Lower lobe of right lung (tissue), 2 donors: Measurements from ENCODE around the gene FURIN. TPM values are rescaled to one million over a fixed set of nuclear protein-coding genes. Genes with fewer than 3 reads are reported as not detected.
A peak's percentile ranks its signal among the peaks of the same experiment; 100 is the strongest.
"Not testable (repeated sequence)": the region's sequence is repeated elsewhere in the genome, so short reads cannot be mapped to it uniquely, and the experiment has no call there.

Experiments used
- ATAC-seq, 2 donors: fragments of 200-7000 bp; cut with Tn5 transposase; one replicate each; pipeline ENCODE4 v1.9.1; 2020 to 2022; ENCODE audit warnings: mild to moderate bottlenecking in 2 of 2, moderate library complexity in 2 of 2
- DNase-seq: peaks from one replicate; pipeline ENCODE4 v3.0.0-alpha.2; 2020
- H3K27ac ChIP-seq: fragments of 200-600 bp; one replicate; pipeline ENCODE4 v1.8.0; 2022
- H3K27me3 ChIP-seq: fragments of 200-600 bp; one replicate; pipeline ENCODE4 v1.8.0; 2022; ENCODE audit warnings: low read depth
- H3K36me3 ChIP-seq: fragments of 200-600 bp; one replicate; pipeline ENCODE4 v1.8.0; 2022; ENCODE audit warnings: mild to moderate bottlenecking
- H3K4me1 ChIP-seq: fragments of 200-600 bp; one replicate; pipeline ENCODE4 v1.8.0; 2022
- H3K4me3 ChIP-seq: fragments of 200-600 bp; one replicate; pipeline ENCODE4 v1.8.0; 2022; ENCODE audit warnings: mild to moderate bottlenecking
- H3K9me3 ChIP-seq: fragments of 200-600 bp; one replicate; pipeline ENCODE4 v1.8.0; 2022
- intact Hi-C: fragments of 100-400 bp; cut with DNase I; formaldehyde crosslinking; loops from one replicate; pipeline ENCODE4 v1.11.0; 2022
- total RNA-seq: library from RNA; stranded (reverse); fragmentation: NEBNext Ultra II Directional; extraction: Animal tissue kit (Norgen Biotek cat#: 25700); gene quantifications from one replicate; pipeline ENCODE4 v1.2.1, GENCODE V29; 2021
- TF ChIP-seq, protein P1 (sequence below): fragments of 200-600 bp; IDR thresholded peaks from one replicate; pipeline ENCODE4 v1.8.0; 2022; ENCODE audit warnings: antibody characterized with exemption, mild to moderate bottlenecking
- donor health status: DM: no; HTN: yes; CAD: no; lungs with severe emphysema.

FURIN gene
- total RNA-seq, 1 donor from 2014 or later, result 86.5 TPM

DNA sequence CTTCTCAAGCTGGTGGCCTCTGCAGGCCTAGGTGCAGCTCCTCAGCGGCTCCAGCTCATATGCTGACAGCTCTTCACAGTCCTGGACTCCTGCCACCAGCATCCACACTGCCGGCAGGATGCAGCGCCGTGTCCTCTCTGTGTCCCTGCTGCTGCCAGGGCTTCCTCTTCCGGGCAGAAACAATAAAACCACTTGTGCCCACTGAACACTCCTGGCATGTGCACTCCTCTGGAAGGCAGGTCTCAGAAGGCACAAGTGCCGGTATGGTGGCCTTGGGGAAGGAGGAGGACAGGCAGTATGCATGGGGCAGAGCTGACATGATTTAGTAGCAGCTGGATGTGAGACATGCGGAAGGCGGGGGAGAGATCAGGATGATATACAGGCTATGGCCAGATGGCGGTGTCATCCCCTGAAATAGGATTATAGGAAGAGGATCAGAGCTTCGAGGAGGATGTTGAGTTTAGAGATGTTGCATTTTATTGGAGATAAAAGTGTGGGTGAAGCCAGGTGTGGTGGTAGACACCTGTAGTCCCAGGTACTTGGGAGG, 27.3 kb downstream of the FURIN start:
- Histone ChIP-seq H3K4me3 (no peak overlapping the region), H3K36me3 (peaks cover 59% of the 10 kb centered on the region), H3K27ac (peak overlapping the region; percentile 11), H3K4me1 (peaks cover 4% of the 10 kb centered on the region), H3K27me3 (no peaks in the 10 kb centered on the region), H3K9me3 (no peaks in the 10 kb centered on the region)
- TF ChIP-seq, protein P1, sequence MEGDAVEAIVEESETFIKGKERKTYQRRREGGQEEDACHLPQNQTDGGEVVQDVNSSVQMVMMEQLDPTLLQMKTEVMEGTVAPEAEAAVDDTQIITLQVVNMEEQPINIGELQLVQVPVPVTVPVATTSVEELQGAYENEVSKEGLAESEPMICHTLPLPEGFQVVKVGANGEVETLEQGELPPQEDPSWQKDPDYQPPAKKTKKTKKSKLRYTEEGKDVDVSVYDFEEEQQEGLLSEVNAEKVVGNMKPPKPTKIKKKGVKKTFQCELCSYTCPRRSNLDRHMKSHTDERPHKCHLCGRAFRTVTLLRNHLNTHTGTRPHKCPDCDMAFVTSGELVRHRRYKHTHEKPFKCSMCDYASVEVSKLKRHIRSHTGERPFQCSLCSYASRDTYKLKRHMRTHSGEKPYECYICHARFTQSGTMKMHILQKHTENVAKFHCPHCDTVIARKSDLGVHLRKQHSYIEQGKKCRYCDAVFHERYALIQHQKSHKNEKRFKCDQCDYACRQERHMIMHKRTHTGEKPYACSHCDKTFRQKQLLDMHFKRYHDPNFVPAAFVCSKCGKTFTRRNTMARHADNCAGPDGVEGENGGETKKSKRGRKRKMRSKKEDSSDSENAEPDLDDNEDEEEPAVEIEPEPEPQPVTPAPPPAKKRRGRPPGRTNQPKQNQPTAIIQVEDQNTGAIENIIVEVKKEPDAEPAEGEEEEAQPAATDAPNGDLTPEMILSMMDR, result no peak
- ATAC-seq (peak; percentile 6 to 13), DNase-seq (no peak)
- intact Hi-C loops, result no loop called here

DNA sequence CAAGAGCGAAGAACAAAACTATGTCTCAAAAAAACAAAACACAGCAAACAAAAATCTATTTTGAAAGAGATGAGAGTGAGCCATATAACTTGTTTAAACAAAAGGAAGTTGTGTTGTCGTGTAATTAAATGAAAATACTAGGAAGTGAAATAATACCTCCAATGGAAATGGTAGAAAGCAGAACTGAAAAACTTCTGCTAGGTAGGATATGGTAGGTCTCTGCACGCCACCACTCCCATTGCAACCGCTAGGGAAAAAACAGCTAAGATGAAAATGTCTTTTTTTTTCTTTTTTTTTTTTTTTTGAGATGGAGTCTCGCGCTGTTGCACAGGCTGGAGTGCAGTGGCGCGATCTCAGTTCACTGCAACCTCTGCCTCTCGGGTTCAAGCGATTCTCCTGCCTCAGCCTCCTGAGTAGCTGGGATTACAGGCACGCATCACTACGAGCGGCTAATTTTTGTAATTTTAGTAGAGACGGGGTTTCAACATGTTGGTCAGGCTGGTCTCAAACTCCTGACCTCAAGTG, 28.8 kb downstream of the FURIN start:
- peaks cover 43% of the 10 kb centered on the region for H3K36me3 ChIP-seq
- DNase-seq, H3K27me3 ChIP-seq, H3K27ac ChIP-seq, intact Hi-C loops, ATAC-seq, H3K4me3 ChIP-seq, H3K9me3 ChIP-seq: not testable (repeated sequence)
- H3K4me1 ChIP-seq, result peaks cover 14% of the 10 kb centered on the region

DNA sequence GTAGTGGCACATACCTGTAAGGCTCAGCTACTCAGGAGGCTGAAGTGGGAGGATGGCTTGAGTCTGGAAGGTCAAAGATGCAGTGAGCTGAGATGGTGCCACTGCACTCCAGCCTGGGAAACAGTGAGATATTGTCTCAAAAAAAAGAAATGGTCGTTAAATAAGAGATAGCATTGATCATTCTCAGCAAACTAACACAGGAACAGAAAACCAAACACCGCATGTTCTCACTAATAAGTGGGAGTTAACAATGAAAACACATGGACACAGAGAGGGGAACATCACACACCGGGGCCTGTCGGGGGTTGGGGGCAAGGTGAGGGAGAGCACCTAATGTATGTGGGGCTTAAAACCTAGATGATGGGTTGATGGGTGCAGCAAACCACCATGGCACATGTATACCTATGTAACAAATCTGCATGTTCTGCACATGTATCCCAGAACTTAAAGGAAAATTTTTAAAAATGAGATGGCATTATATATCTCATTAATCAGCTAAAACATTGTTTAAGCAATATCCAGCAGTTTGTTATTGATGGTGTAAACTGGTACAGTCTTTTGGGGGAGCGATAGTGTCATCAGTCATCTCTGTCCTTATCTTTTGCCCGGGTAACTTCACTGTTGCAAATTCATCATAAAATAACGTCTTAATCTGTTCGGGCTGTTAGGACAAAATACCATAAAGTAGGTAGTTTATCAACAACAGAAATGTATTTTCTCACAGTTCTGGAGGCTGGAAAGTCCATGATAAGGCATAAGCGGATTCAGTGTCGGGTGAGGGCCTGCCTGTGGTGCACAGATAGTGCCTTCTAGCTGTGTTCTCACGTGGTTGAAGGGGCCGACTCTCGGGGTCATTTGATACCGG, 33.0 kb downstream of the FURIN start:
- peaks cover 18% of the 10 kb centered on the region for H3K36me3 ChIP-seq
- H3K4me1 ChIP-seq, result peaks cover 21% of the 10 kb centered on the region
- peak overlapping the region; percentile 85 for H3K4me3 ChIP-seq
- intact Hi-C loops, result no loop called here
- ATAC-seq, result no peak
- DNase-seq, result no peak
- H3K27me3 ChIP-seq, result no peaks in the 10 kb centered on the region
- peak overlapping the region; percentile 94 for H3K27ac ChIP-seq
- TF ChIP-seq, protein P1, result no peak
- no peaks in the 10 kb centered on the region for H3K9me3 ChIP-seq

DNA sequence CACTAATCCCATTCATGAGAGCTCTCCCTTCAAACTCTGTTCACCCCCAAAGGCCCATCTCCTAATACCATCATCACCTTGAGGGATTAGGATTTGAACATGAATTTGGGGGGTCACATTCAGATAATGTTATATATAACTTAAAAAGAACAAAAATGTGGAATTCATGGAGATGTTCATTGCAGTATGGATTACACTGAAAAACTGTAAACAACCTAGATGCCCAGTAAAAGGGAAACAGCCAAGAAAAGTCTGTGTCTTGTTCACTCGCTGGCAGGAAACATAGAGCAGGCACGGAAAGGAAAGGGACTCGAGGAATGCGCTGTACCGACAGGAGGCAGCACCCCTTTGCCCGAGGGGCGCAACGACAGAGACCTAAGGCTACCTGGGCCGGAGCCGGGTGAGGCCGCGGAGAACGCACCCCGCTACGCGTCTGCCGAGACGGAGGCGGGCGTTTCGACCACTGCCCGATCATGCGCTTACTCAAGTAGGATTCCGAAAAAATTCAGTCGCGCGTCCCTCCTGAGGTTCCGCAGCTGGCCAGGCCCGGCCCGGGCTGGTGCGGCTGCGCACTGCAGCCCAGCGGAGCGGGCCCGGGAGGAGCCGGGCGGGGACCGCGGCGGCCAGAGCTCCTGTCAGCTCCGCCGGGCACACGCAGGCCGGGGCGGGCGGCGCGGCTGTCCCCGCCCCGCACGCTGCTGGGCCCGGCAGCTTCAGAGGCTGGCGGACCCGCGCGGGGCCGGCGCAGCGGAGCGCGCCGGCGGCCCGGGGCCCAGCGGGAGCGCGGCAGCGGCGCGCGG, 33.9 kb downstream of the FURIN start:
- TF ChIP-seq, protein P1, result peak; percentile 83
- H3K9me3 ChIP-seq, result no peaks in the 10 kb centered on the region
- H3K27ac ChIP-seq, result peak overlapping the region; percentile 94
- ATAC-seq (peak; percentile 94 to 95), DNase-seq (peak; percentile 84)
- intact Hi-C loops, result no loop called here
- H3K36me3 ChIP-seq, result peaks cover 25% of the 10 kb centered on the region
- H3K4me1 ChIP-seq, result peaks cover 21% of the 10 kb centered on the region
- peak overlapping the region; percentile 85 for H3K4me3 ChIP-seq
- H3K27me3 ChIP-seq, result no peaks in the 10 kb centered on the region

DNA sequence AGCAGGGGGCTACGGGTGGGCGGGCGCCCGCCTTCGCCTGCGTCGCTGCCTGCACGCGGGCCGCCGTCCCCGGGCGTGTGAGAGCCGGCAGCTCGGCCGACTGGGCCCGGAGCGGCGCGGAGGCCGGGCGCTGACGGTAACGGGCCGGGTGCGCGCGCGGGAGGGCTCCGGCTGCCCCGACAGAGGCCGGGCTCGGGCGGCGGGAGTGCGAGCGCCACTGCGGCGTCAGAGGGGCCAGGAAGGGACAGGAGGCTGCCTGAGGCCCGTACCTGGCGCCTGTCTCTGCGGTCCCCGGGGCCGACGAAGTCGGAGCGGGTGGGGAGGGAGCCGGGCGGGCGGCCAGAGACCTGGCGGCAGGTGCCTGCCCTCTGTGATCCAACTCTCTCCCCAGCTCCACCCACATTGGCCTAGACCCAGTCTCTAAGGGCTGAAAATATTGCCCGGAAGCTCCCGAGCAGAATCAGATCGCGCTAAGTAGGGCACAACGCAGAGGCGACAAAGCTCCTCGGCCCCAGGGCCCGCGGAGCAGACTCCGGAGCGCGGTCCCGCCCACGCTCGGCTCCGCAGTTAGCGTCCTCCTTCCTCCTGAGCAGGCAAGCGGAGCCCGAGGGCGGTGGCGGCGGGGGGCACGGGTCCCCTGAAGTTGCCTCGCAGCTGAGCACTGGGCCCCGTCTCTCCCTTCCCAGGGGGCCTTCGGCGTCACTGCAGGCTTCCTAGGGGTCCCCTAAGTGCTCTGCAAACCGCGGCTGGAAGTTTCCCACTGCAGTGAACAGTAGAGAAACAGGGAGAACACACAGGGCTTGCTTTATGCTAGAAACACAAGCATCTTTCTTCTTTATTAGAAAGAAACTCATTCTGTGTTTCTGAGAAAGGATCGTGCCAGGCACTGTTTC, 34.7 kb downstream of the FURIN start, which contains the start of gene MAN2A2:
Gene MAN2A2, plus strand, starts transcription at position 463 of the 893 bp plus-strand sequence. CDS start 906 bp downstream, outside the sequence.
- peak within 1 kb of the TSS; percentile 85 for H3K4me3 ChIP-seq
- H3K36me3 ChIP-seq, result peaks cover 34% of the 10 kb centered on the region
- peak within 1 kb of the TSS; percentile 94 for H3K27ac ChIP-seq
- TF ChIP-seq, protein P1, result no peak
- no peaks in the 10 kb centered on the region for H3K27me3 ChIP-seq
- peak; percentile 89 for DNase-seq
- peaks cover 21% of the 10 kb centered on the region for H3K4me1 ChIP-seq
- ATAC-seq, result peak; percentile 82 to 83
- intact Hi-C loops, result no loop called here
- no peaks in the 10 kb centered on the region for H3K9me3 ChIP-seq
